HT-29 (cell line): ENCODE results near the gene OLFML1. TPM values are rescaled to one million over a fixed set of nuclear protein-coding genes. Genes with fewer than 3 reads are reported as not detected.

ENCODE experiments used
- DNase-seq: peaks from one replicate; pipeline ENCODE4 v3.0.0-alpha.2; 2015; ENCODE audit warnings: low spot score
- total RNA-seq: library from RNA; depleted of rRNA; stranded (reverse); fragments of >200 nt; shearing (Covaris generic); gene quantifications from 2 replicates; pipeline ENCODE4 v1.2.3, GENCODE V29; 2014

OLFML1 gene
- total RNA-seq, 1 experiment from 2014 or later = not detected

DNA sequence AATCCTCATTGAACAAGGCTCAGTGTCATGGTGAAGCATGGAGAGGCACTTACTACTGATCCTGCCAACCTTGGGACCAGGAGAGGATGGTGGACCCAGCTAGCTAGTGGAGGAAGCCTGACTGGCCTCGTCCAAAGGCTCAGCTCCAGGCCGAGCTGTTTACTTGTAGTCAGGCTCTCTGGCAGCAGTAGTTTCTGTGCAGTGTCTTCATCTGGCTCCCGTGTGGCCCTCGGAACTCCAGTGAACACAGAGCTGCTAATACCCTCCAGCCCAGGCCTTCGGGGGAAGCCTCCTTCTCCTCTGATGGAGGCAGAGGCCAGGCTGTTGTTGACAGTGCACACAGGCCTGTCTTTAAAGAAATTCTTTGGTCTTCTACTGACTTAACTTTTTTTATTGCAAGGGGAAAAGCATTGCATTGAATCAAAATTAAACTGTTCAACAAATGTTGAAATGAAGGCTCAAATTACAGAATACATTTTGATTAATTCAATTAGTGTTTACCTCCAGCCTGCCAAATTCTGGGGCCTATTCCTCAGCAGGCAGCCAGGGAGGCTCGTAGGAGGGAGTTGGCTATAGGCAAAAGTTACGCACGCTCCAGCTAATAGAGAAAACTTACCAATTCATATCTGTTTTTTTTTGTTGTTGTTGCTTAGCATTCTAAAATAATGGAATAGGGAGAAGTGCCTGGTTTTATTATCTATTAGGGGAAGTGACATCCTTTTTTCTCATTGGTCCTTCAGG lies 47.3 kb downstream of the OLFML1 start:
- DNase-seq = no peak

DNA sequence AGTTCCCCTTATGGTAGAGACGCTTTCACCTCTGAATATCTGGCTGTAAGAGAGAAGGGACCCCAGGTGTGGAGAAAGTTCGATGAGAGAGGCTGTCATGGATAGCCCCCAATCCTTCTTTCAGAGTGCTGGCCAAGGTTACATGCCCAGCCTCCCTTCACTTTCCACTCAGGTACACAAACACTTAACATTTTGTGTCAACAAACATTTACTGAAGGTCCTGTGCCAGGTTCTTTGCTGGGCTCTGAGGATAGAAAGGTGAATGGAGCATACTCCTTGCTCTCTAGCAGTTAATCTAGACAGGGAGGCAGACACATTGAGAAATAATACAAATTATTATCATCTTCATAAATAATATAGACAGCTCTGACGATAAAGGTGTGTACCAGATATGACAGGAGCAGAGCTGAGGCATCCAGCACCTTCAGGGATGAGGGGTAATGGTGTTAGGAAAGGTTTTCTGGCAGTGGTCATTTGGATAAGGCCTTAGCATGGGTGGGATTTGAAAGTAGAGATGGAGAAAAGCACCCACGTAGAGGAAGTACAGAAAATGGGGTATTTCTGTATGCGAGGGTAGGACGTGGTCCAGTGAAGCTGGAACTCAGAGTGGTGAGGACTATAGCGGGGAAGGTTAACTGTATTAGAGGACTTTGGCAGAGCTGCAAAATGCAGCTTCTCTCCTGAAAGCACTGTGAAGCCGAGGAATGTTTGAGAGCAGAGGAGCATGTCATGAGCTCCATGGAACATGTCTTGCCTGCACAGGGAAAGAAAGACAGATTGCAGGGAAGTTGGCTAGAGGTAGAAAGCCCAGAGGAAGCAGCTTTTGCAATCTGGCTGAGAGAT lies 48.1 kb downstream of the OLFML1 start:
- no peak for DNase-seq

DNA sequence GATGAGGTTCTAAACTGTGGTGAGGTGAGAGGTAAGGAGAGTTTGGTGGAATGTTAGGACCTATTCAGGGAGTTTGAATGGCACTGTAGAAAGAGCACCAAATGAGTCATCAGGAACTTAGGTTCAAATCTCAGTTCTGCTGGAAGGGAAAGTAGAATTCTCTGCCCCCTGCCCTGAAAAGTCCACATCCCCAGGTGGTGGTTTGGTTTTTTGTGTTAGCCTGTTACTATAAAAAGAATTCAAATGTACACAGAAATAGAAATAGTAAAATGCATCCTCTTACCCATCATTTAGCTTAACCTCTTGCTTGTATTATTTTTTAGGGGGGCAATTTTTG lies 48.7 kb downstream of the OLFML1 start:
- no peak for DNase-seq

DNA sequence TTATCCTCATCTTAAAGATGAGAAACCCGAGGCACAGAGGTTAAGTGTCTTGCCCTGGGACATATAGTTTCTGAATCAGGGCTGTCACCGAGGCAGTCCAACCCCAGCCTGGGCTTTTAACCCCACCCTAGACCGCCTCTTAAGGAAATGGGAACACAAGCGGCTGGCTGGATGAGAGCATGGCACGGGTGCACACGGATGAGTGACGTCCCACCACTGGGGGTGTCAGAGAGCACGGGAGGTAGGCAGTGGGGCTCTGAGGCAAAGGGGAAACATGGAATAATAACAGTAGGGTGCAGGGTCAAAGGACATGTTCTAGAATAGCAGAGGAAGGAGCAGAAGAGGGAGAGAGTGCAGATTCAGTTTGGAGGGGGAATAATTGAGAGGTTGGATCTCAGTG lies 50.8 kb downstream of the OLFML1 start:
- DNase-seq = peak; percentile 29

DNA sequence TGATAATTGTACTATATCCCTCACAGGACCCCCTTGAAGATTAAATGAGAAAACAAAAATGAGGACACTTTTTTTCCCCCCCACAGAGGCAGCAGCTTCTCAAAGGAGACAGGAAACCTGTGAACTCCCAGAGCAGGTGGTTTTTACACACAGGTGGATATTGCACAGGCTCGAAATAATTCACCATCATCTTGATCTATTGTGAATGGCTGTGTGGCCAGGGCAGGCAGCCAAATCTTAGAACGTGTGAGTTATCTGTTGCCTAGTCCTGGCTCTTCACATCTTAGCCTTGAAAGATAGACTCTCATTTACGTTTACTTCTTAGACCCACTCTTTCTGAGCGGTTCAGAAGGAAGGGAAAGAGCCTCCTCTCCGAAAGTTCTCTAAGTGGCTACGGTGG lies 52.0 kb downstream of the OLFML1 start:
- DNase-seq = no peak

DNA sequence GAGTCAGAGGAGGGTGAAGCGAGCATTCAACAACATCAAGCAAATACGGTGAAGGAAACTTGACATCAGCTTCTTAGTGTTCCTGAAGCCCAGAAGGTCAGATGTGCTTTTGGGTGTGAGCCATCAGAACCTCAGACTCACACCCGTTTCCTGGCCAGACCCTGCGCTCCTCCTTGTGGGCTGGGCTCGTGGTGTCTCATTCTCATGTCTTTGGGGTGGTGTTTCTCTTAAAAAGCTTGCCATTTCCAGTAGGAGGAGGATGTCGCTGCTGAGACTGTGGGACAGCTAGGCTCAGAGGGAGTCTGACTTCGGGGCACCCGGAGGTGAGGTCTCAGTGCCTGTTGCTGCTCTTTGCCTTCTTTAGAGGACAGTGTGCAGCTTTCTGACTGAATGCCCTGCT lies 52.7 kb downstream of the OLFML1 start:
- DNase-seq = no peak

DNA sequence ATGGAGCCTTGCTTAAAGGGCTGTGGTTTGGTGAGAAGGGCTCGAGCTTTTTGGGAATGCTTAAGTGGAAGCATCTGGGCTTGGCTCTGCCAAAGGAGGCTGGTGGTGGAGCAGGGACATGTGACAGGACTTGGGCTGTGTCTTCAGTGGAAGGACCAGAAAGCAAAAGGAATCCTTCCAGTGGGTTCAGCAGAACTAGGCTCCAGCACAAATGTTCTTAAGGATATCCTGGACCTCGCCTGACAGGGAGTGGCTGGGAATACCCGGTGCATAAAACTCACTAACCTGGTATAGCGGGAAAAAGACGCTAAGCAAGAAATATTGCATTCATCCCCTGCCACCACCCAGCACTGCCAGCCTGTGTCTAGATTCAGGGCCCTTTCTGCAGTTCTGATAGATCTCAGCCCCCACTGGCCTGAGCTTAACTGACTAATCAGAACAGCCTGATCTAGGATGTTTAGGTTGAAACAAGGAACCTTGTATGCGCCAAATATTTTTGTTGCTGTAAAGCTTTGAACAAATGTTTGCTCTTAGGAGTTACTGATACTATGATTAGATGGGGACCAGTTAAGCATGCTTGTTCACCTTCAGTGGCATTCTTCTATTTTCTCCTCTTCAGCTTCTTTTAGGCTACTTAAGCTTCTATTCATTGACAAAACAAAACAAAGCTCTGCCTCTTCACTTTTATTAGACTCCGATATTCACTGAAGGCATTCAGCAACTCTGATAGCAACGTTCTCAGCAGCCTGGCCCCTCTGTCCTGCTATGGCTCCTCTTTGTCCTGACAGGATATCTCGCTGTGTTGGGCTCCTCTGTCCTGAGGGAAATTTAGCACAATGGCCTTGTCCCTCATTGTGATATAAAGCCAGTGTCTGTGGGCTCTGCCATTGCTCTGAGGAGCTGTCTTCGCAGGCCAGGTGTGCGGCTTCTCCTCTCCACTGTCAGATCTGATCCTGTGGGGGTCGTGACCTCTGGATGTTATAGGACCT lies 53.5 kb downstream of the OLFML1 start:
- DNase-seq = no peak

DNA sequence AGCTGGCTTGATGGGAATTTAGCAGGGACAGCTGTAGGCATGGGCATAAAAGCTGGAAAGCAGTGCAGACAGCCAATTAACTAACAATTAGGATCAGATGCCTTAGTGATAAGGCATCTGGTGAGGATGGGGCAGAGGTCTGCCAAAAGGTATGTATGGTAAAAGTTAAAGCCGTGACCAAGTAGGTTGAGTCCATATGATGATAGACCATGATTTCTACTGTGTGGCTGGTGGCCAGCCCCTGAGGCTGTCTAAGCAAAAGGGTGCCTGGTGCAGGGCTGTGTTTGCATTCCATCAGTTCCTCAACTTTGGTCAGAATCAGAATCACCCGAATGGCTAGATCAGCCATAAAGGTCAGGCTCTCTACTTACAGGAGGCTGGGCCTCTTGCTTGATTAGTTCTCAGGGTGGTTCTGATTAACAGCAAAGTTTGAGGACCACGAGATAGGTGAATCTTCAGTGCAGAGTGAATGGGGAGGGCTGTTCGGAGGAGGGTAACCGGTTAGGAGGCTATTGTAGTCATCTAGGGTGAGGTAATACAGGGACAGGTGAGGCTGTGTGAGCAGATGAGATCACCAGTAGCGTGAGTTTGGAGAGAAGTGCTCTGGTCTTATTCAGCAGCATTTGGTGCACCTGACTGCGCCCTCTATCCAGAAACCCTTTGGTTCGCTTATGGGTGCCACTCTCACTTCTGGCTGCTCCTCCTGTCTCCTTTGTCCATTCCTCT lies 55.7 kb downstream of the OLFML1 start:
- DNase-seq = no peak

DNA sequence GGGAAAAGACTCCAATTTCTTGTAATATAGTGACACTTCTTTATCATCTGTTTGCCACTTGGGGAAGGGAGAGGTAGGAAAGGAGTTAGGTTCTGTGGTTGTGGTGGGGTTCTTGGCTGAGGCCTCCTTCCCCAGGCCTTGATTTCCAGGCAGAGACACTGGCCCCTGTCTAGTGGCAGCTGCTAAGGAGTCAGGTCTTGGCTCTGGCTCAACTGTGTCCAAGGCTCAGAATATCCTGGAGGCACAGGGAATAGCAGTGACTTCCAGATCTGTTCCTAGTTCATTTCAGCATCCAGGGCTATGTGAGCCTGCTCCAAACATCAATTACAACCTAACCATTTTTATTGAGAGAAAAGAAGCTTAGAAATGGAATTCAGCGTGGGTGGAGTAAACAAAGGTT lies 58.0 kb downstream of the OLFML1 start:
- no peak for DNase-seq

DNA sequence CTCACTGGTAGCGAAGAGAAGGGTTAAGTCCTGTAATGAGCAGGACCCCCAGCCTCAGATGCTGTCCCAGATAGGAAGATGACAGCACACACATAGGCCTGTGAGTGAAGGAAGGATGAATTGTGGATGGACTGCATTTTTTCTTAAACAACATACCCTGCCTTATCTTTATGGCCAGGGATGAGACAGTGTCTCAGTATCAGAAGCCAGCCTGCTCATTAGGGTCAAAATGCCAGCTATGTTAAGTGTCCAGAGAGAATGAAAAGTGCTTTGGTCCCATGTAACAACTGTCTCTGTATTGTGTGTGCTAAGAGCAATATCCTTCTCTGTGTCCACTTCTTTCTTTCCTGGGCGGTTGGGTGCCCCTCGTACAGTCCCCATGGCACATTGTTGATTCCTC lies 58.7 kb downstream of the OLFML1 start:
- DNase-seq = no peak

DNA sequence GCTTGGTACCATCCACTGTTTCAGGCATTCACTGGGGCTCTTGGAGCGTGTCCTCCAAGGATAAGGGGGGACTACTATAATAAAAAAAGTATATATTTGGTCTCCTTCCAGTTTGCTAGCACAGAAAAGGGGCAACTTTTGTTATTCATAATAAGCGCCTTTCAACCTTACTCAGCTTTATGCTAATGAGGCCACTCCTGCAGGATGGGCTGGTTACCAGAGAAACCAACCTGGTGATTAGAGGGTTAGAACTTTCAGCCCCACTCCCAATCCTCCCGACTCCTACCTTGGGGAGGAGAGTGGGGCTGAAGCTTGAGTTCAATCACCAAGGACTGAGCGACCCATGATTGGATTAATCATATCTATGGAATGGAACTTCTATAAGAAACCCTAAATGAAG lies 60.3 kb downstream of the OLFML1 start:
- DNase-seq = no peak

DNA sequence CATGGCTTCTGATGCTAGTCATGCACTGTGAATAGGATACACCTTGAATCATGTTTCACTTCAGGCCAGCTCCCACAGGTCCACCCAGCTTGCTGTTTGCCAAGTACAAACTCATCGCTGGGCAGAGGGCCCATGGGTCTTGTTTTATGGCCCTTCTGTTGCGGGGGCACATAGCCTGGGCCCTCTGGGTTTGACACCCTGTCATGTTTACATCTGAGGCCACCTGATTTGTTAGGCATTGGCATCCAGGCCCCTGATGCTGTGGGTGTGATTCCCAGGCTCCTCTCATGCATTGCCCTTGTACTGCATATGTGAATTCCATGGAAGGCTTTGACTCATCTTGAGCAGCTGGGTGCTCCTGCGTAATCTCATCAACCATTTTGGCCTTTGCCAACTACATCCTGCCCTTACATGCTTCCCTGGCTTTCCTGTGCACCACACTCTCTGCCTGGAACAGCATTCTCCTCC lies 61.1 kb downstream of the OLFML1 start:
- DNase-seq = no peak

DNA sequence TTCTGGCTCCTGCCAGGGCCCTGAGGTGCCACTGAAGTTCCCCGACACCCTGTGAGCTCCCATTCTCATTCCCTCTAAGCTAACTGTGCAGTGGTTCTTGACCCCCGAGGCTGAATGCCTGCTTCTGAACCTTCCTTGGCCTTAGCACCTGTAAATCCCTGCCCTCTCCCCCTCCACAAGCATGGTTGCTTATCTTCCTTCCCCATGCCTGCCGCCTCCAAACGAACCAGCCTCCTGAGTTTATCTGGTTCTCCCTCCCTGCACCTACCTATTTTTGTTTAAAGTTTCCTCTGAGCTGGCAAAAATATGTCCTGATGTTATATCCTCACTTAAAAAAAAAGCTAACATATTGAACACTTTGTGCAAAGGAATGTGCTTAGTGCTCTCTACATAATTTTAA lies 62.4 kb downstream of the OLFML1 start:
- DNase-seq = no peak

DNA sequence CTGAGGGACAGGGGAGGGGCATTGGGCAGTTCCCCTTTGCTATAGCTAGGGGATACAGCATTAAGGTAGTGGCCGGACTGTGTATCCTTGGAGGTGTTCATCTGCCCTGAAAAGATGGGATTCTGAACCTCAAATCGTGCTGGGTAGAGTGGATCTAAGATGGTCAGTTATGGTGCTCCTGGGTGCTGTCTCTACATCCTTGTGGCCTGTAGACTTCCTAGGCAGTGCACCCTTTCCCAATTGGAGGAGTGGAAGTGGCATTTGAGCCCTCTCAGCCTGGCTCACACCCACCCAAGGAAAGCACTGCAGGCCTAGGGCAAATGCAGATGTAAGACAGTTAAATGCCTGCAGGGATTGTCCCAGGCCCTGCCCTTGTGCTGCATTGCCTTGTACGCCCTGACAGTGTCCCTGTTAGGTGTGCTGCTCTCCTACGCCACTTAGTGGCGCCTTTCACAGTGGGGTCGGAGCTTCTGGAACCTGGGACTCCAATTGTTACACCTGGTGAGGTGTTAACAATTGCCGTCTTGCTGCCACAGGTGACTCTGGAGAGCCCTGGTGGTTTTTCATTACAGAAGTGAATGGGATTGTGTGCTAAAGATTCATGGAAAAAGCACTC lies 63.5 kb downstream of the OLFML1 start:
- DNase-seq = peak; percentile 78

DNA sequence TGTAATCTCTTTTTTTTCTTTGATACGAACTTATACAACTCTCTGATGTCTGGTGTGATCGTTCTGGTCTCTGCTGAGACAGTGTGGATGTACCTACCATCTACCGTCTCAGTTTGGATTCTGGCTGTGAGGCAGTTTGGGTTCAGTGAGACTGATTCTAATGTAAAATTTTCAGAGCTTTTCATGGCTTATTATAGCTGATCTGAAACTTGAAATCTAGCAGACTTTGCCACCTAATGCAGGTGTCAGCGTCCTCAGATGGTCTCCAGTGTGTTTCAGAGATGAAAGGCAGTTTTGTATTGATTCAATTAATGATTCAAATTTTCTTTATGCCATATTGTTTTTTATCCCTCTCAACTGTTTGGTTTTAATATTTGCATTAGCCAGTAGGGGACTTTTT lies 64.4 kb downstream of the OLFML1 start:
- DNase-seq = no peak

DNA sequence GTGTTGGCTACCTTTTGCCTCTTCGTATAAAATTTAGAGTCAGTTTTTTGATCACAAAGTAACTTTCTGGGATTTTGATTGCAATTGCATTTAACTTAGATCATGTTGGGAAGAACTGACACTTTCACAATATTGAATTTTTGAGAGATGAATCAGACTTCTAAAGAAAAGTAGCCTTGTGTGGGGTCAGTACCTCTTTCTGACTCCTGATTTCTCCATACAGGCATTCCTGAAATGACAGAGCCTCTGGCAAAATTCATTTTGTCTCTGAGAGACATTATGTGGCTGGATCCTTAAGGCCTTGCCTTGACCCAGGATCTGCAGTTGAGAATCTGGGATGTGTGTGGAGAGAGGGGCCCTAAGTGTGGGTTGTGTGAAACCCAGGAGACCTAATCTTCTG lies 66.3 kb downstream of the OLFML1 start:
- DNase-seq = no peak

DNA sequence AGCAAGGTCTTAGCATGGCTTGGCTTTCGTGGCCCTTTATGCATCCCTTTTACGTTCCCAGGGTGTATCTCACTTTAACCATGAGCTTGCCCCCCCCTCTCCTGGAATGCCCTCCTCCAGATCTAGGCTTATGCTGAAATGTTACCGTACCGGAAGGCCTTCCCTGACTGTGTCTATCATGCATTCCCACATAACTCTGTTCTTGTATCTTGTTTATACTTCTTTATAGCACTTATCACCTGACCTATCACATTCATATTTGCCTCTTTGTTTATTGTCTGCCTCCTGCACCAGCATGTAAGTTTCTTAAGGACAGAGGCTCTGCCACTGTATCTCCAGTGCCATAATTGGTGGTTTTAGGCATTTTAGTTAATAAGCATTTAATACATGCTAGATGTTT lies 67.4 kb downstream of the OLFML1 start:
- no peak for DNase-seq

DNA sequence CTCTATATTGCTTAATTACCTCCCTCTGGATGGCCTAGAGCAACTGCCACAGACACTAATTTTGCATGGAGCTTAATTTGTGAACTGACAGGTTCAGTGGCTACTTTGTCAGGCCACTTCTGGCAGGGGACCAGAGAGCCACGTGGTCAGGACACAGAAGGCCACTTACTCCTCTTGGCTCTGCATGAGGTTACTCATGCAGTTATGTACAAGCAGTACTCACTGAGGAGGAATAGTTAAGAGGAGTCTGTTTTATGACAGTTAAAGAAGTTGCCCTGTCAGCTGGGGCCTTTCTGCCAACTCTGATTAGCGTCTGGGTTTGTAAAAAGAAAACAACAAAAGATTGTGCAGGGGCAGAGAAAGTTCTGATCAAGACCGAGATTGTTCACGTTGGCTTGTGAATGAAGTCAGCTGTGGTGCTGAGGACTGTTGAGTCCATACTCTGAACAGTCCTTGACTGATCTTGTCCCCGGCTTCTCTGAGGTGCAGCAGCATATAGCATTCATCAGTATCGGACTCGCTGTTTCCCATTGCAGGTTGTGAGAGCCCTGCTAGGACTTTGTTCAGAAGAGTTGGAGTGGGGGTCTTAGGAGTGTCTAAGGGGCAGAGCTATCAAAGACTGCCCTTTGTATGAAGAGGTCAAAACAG lies 69.9 kb downstream of the OLFML1 start:
- DNase-seq = no peak

DNA sequence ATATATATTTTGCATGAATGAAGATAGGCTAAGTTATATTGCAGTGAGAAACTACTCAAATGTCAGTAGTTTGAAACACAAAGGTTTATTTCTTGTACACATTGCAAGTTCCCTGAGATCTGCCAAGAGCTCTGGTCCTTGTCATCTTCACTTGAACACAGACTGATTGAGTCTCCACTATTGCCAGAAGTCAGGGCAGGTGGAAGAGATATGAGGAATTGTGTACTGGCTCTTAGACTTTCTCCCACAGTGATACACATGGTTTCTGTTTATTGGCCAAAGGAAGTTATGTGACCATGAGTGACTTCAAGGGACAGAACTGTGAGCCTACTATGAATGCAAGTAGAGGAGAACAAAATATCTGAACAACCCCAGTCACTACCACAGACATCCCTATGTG lies 72.7 kb downstream of the OLFML1 start:
- no peak for DNase-seq
